HEK293T (cell line): Measurements from ENCODE around the gene IRGM.
"Not testable (repeated sequence)": the region's sequence is repeated elsewhere in the genome, so short reads cannot be mapped to it uniquely, and the experiment has no call there.

Experiments used
- CTCF ChIA-PET: fragments of 350-600 bp; formaldehyde crosslinking; extraction: SDS; loops from one replicate; lab custom pipeline; 2021; ENCODE audit warnings: antibody characterized with exemption, inconsistent platforms; lab: Yijun Ruan, JAX
- POLR2A ChIA-PET: fragments of 350-600 bp; formaldehyde crosslinking; extraction: SDS; loops from one replicate; lab custom pipeline; 2020; ENCODE audit warnings: antibody characterized with exemption, inconsistent platforms; lab: Yijun Ruan, JAX
- DNase-seq: peaks from one replicate; pipeline ENCODE4 v3.0.0; 2012; ENCODE audit warnings: mixed read lengths; ENCODE audit errors: extremely low spot score
- ARNT ChIP-seq: fragments of 450-650 bp; IDR thresholded peaks from 2 replicates; pipeline ENCODE4 v1.6.1; 2017; ENCODE audit warnings: mild to moderate bottlenecking
- BHLHE40 ChIP-seq: fragments of 450-650 bp; IDR thresholded peaks from 2 replicates; pipeline ENCODE4 v1.6.1; 2016; ENCODE audit warnings: mild to moderate bottlenecking, moderate library complexity, borderline replicate concordance
- CTBP1 ChIP-seq: fragments of 450-650 bp; IDR thresholded peaks from 2 replicates; pipeline ENCODE4 v1.6.1; 2016; ENCODE audit warnings: borderline replicate concordance
- ELF4 ChIP-seq: fragments of 450-650 bp; IDR thresholded peaks from 2 replicates; pipeline ENCODE4 v1.6.1; 2017; ENCODE audit warnings: antibody characterized with exemption
- FOXA1 ChIP-seq: fragments of 450-650 bp; IDR thresholded peaks from 2 replicates; pipeline ENCODE4 v1.6.1; 2016; ENCODE audit warnings: mild to moderate bottlenecking
- FOXK2 ChIP-seq: fragments of 450-650 bp; IDR thresholded peaks from 2 replicates; pipeline ENCODE4 v1.6.1; 2016; ENCODE audit warnings: mild to moderate bottlenecking
- FOXM1 ChIP-seq: fragments of 450-650 bp; IDR thresholded peaks from 2 replicates; pipeline ENCODE4 v1.6.1; 2017; ENCODE audit warnings: mild to moderate bottlenecking, borderline replicate concordance
- HDGF ChIP-seq: fragments of 450-650 bp; IDR thresholded peaks from 2 replicates; pipeline ENCODE4 v1.6.1; 2017; ENCODE audit warnings: antibody characterized with exemption, borderline replicate concordance
- L3MBTL2 ChIP-seq: fragments of 450-650 bp; conservative IDR thresholded peaks from 2 replicates; pipeline ENCODE4 v1.6.1; 2016; ENCODE audit warnings: mild to moderate bottlenecking
- LEF1 ChIP-seq: fragments of 450-650 bp; IDR thresholded peaks from 2 replicates; pipeline ENCODE4 v1.6.1; 2017; ENCODE audit warnings: mild to moderate bottlenecking, borderline replicate concordance
- NFRKB ChIP-seq: fragments of 450-650 bp; IDR thresholded peaks from 2 replicates; pipeline ENCODE4 v1.6.1; 2016; ENCODE audit warnings: mild to moderate bottlenecking, moderate library complexity
- PKNOX1 ChIP-seq: fragments of 450-650 bp; IDR thresholded peaks from 2 replicates; pipeline ENCODE4 v1.6.1; 2016
- SP1 ChIP-seq: fragments of 450-650 bp; IDR thresholded peaks from 2 replicates; pipeline ENCODE4 v1.6.1; 2017
- SUZ12 ChIP-seq: fragments of 450-650 bp; IDR thresholded peaks from 2 replicates; pipeline ENCODE4 v1.6.1; 2016; ENCODE audit warnings: mild to moderate bottlenecking
- TARDBP ChIP-seq: fragments of 450-650 bp; IDR thresholded peaks from 2 replicates; pipeline ENCODE4 v1.6.1; 2016
- ZNF384 ChIP-seq: fragments of 450-650 bp; IDR thresholded peaks from 2 replicates; pipeline ENCODE4 v1.6.1; 2016

IRGM gene

GRCh38 chr5:150846308-150846653 lies at the start of gene IRGM:
TSS of gene IRGM (plus strand) at chr5:150846521. CDS start at chr5:150848124, 1,603 bp downstream.
- ChIA-PET CTCF (interaction anchor here (1.1 to 3.5 kb wide), 4 partner anchors 18 to 389 kb away, joined by 3 to 26 read pairs (median 14); no protein-coding TSS in a partner anchor), POLR2A (interaction anchor here (0.8 kb wide), 1 partner anchor 146 kb away, joined by 5 read pairs; the partner anchor contains the start of gene RBM22)
- not testable (repeated sequence) for DNase-seq

- ChIA-PET CTCF (no interaction called here), POLR2A (interaction anchor here (1.2 kb wide), 1 partner anchor 19 kb away, joined by 3 read pairs; the partner anchor contains the start of gene SMIM3)
- TF ChIP-seq FOXK2, result no peak
These were observed 48.9 kb upstream of the IRGM start for GRCh38 chr5:150797384-150797783.

GRCh38 chr5:150801117-150801927 lies 45.0 kb upstream of the IRGM start:
- ChIA-PET CTCF (interaction anchor here (0.6 to 2.7 kb wide), 19 partner anchors 9 to 460 kb away, joined by 3 to 25 read pairs (median 5); partner anchors contain the start of genes CCDC69, IRGM and SMIM3), POLR2A (interaction anchor here (0.6 kb wide), 1 partner anchor 242 kb away, joined by 3 read pairs; no protein-coding TSS in a partner anchor)

More at GRCh38 chr5:150797384-150797783, 48.9 kb upstream of the IRGM start:
- DNase-seq, result no peak

GRCh38 chr5:150804388-150804787 lies 41.9 kb upstream of the IRGM start:
- TF ChIP-seq SUZ12 (no peak), HDGF (no peak), PKNOX1 (no peak), CTBP1 (no peak), NFRKB (no peak), LEF1 (no peak), ARNT (no peak), FOXA1 (no peak), FOXK2 (no peak), BHLHE40 (no peak)
- no peak for DNase-seq
- ChIA-PET CTCF (interaction anchor here (0.7 kb wide), 1 partner anchor 42 kb away, joined by 3 read pairs; no protein-coding TSS in a partner anchor), POLR2A (interaction anchor here (0.7 to 1.9 kb wide), 2 partner anchors 18 to 26 kb away, joined by 3 to 7 read pairs; partner anchors contain the start of gene SMIM3)

More at GRCh38 chr5:150801117-150801927, 45.0 kb upstream of the IRGM start:
- DNase-seq, result peak; percentile 66
- TF ChIP-seq ARNT (no peak), L3MBTL2 (no peak), SP1 (no peak), FOXM1 (no peak), ZNF384 (no peak), FOXA1 (no peak), SUZ12 (no peak), TARDBP (no peak), LEF1 (no peak), HDGF (no peak), BHLHE40 (no peak)

GRCh38 chr5:150809363-150809762 lies 37.0 kb upstream of the IRGM start:
- TF ChIP-seq BHLHE40 (no peak), TARDBP (no peak), ZNF384 (no peak), NFRKB (no peak), LEF1 (no peak), ARNT (no peak), ELF4 (no peak), FOXK2 (no peak), PKNOX1 (no peak), FOXA1 (no peak), SP1 (no peak), CTBP1 (no peak), FOXM1 (no peak), L3MBTL2 (no peak), HDGF (no peak)
- ChIA-PET CTCF (interaction anchor here (2.5 kb wide), 1 partner anchor 8 kb away, joined by 6 read pairs; no protein-coding TSS in a partner anchor), POLR2A (no interaction called here)
- DNase-seq, result no peak

GRCh38 chr5:150815010-150815409 lies 31.3 kb upstream of the IRGM start:
- TF ChIP-seq ELF4 (no peak), ARNT (no peak), TARDBP (no peak), FOXA1 (no peak), L3MBTL2 (no peak), CTBP1 (no peak), NFRKB (no peak), ZNF384 (no peak), FOXK2 (no peak), HDGF (no peak), SUZ12 (no peak), BHLHE40 (no peak), SP1 (no peak), PKNOX1 (no peak), LEF1 (no peak), FOXM1 (no peak)
- CTCF ChIA-PET, result no interaction called here
- POLR2A ChIA-PET, result no interaction called here
- DNase-seq, result no peak
